HEK293 (cell line): ENCODE measurements around the gene FZD7.
A peak's percentile ranks its signal among the peaks of the same experiment; 100 is the strongest.

ENCODE experiments used
- CTCF ChIA-PET: fragments of 350-600 bp; formaldehyde crosslinking; extraction: SDS; loops from one replicate; lab custom pipeline; 2021; ENCODE audit warnings: antibody characterized with exemption; lab: Yijun Ruan, JAX
- POLR2A ChIA-PET: fragments of 300-600 bp; formaldehyde crosslinking; extraction: SDS; loops from one replicate; lab custom pipeline; 2020; ENCODE audit warnings: antibody characterized with exemption, inconsistent platforms; lab: Yijun Ruan, JAX
- H3K27ac ChIP-seq: fragments of 200-500 bp; sonication (Bioruptor generic); 2 replicates; pipeline ENCODE4 v1.5.1; 2014; ENCODE audit warnings: low read depth, low read length, control low read depth, inconsistent platforms; ENCODE audit errors: extremely low read depth
- H3K36me3 ChIP-seq, 2 experiments: fragments of 200-500 bp in 1 of 2; sonication (Bioruptor generic) in 1 of 2; 1 replicate in 1 of 2; 2 replicates in 1 of 2; pipeline ENCODE4 v1.5.1; 2014 to 2017; ENCODE audit warnings: inconsistent platforms in 2 of 2, low read length in 2 of 2; ENCODE audit not compliant: control insufficient read depth in 2 of 2, insufficient read depth in 1 of 2
- H3K4me1 ChIP-seq: fragments of 200-500 bp; sonication (Bioruptor generic); 2 replicates; pipeline ENCODE4 v1.5.1; 2014; ENCODE audit warnings: mild to moderate bottlenecking, low read length, inconsistent platforms; ENCODE audit not compliant: control insufficient read depth, insufficient read depth
- H3K4me3 ChIP-seq: 2 replicates; pipeline ENCODE4 v1.5.1; 2011; ENCODE audit warnings: low read depth, mild to moderate bottlenecking, control low read depth, low read length, moderate library complexity
- H3K9me3 ChIP-seq: fragments of 200-500 bp; sonication (Bioruptor generic); 2 replicates; pipeline ENCODE4 v1.5.1; 2014; ENCODE audit warnings: low read depth, low read length, inconsistent platforms; ENCODE audit not compliant: control insufficient read depth, insufficient read depth
- BCL6B ChIP-seq: fragments of 450-650 bp; formaldehyde crosslinking; IDR thresholded peaks from 2 replicates; pipeline ENCODE4 v1.5.1; 2017; ENCODE audit warnings: missing biosample characterization, missing genetic modification characterization
- GLI4 ChIP-seq: fragments of 450-650 bp; formaldehyde crosslinking; IDR thresholded peaks from 2 replicates; pipeline ENCODE4 v1.5.1; 2016; ENCODE audit warnings: missing biosample characterization, missing genetic modification characterization
- GLIS2 ChIP-seq: fragments of 450-650 bp; formaldehyde crosslinking; IDR thresholded peaks from 2 replicates; pipeline ENCODE4 v1.5.1; 2016; ENCODE audit warnings: missing biosample characterization, missing genetic modification characterization
- PRDM1 ChIP-seq: fragments of 450-650 bp; formaldehyde crosslinking; IDR thresholded peaks from 2 replicates; pipeline ENCODE4; 2016; ENCODE audit warnings: missing biosample characterization, missing genetic modification characterization
- PRDM2 ChIP-seq: fragments of 450-650 bp; formaldehyde crosslinking; IDR thresholded peaks from 2 replicates; pipeline ENCODE4 v1.5.1; 2016; ENCODE audit warnings: missing biosample characterization, missing genetic modification characterization, borderline replicate concordance
- SETDB1 ChIP-seq: IDR thresholded peaks from one replicate; pipeline ENCODE4 v1.6.1; 2017; ENCODE audit warnings: mild to moderate bottlenecking, low read length, moderate library complexity, mixed read lengths; ENCODE audit not compliant: insufficient read length
- ZBTB11 ChIP-seq: fragments of 450-650 bp; formaldehyde crosslinking; conservative IDR thresholded peaks from 2 replicates; pipeline ENCODE4 v1.5.1; 2016; ENCODE audit warnings: low read depth, missing biosample characterization, missing genetic modification characterization
- ZBTB17 ChIP-seq: fragments of 450-650 bp; formaldehyde crosslinking; IDR thresholded peaks from 2 replicates; pipeline ENCODE4 v1.5.1; 2016; ENCODE audit warnings: missing biosample characterization, missing genetic modification characterization
- ZBTB26 ChIP-seq: fragments of 450-650 bp; formaldehyde crosslinking; optimal IDR thresholded peaks from 2 replicates; pipeline ENCODE3; 2016; ENCODE audit warnings: missing biosample characterization, mild to moderate bottlenecking, missing genetic modification characterization
- ZBTB48 ChIP-seq: fragments of 450-650 bp; formaldehyde crosslinking; IDR thresholded peaks from 2 replicates; pipeline ENCODE4 v1.5.1; 2016; ENCODE audit warnings: missing biosample characterization, missing genetic modification characterization
- ZBTB8A ChIP-seq: fragments of 450-650 bp; formaldehyde crosslinking; IDR thresholded peaks from 2 replicates; pipeline ENCODE4 v1.5.1; 2016; ENCODE audit warnings: missing biosample characterization, missing genetic modification characterization
- ZFP37 ChIP-seq: fragments of 450-650 bp; formaldehyde crosslinking; IDR thresholded peaks from 2 replicates; pipeline ENCODE4 v1.5.1; 2016; ENCODE audit warnings: missing biosample characterization, missing genetic modification characterization
- ZNF335 ChIP-seq: fragments of 450-650 bp; formaldehyde crosslinking; conservative IDR thresholded peaks from 2 replicates; pipeline ENCODE4 v1.5.1; 2016; ENCODE audit warnings: missing biosample characterization, missing genetic modification characterization
- ZNF449 ChIP-seq: fragments of 450-650 bp; formaldehyde crosslinking; IDR thresholded peaks from 2 replicates; pipeline ENCODE4 v1.5.1; 2017; ENCODE audit warnings: missing biosample characterization, mild to moderate bottlenecking, missing genetic modification characterization, moderate library complexity
- ZNF488 ChIP-seq: fragments of 450-650 bp; formaldehyde crosslinking; IDR thresholded peaks from 2 replicates; pipeline ENCODE4 v1.5.1; 2016; ENCODE audit warnings: missing biosample characterization, missing genetic modification characterization
- ZNF530 ChIP-seq: fragments of 450-650 bp; formaldehyde crosslinking; IDR thresholded peaks from 2 replicates; pipeline ENCODE4 v1.5.1; 2016; ENCODE audit warnings: low read depth, missing biosample characterization, missing genetic modification characterization
- ZNF623 ChIP-seq: fragments of 450-650 bp; formaldehyde crosslinking; IDR thresholded peaks from 2 replicates; pipeline ENCODE4 v1.5.1; 2016; ENCODE audit warnings: missing biosample characterization, missing genetic modification characterization
- ZNF704 ChIP-seq: fragments of 450-650 bp; formaldehyde crosslinking; IDR thresholded peaks from 2 replicates; pipeline ENCODE4 v1.5.1; 2016; ENCODE audit warnings: missing biosample characterization, missing genetic modification characterization
- ZNF707 ChIP-seq: fragments of 450-650 bp; formaldehyde crosslinking; IDR thresholded peaks from 2 replicates; pipeline ENCODE4 v1.5.1; 2016; ENCODE audit warnings: missing biosample characterization, missing genetic modification characterization

Gene FZD7

GRCh38 chr2:202031246-202031951 lies 2.3 kb upstream of the FZD7 start (continued):
- TF ChIP-seq PRDM2 (no peak), BCL6B (tag by site-specific recombination) (no peak)

- ChIA-PET POLR2A (no interaction called here), CTCF (no interaction called here)
- Histone ChIP-seq H3K4me3 (peak overlapping the region; percentile 54), H3K27ac (peak overlapping the region; percentile 94), H3K36me3 (peaks cover 0 to 10% of the 10 kb centered on the region in 2 experiments; a peak in 1 of 3 replicates), H3K9me3 (no peaks in the 10 kb centered on the region), H3K4me1 (peaks cover 5% of the 10 kb centered on the region; the same call in 1 of the 2 replicates)
- peak; percentile 52 for TF ChIP-seq GLIS2
- peak; percentile 63 for TF ChIP-seq ZBTB26
- no peak for TF ChIP-seq PRDM1 (tag by site-specific recombination)
- TF ChIP-seq ZBTB48 (tag by site-specific recombination) = 0 out of 2 replicates have a peak, but pooled peaks have one; percentile 30
- TF ChIP-seq ZNF623 = peak; percentile 5; the same call in 1 of the 2 replicates
- TF ChIP-seq ZNF335 (tag by site-specific recombination) = peak; percentile 92
- TF ChIP-seq ZNF530 (tag by site-specific recombination) = no peak
- no peak for TF ChIP-seq ZNF707 (tag by site-specific recombination)
- TF ChIP-seq SETDB1 = no peak
- TF ChIP-seq GLI4 (tag by site-specific recombination) = no peak
- no peak for TF ChIP-seq ZNF488 (tag by site-specific recombination)
- TF ChIP-seq ZBTB11 = no peak
- no peak for TF ChIP-seq ZNF449 (tag by site-specific recombination)
- no peak for TF ChIP-seq ZBTB17 (tag by site-specific recombination)
- TF ChIP-seq ZFP37 = peak; percentile 23; the same call in 1 of the 2 replicates
- no peak for TF ChIP-seq ZNF704 (tag by site-specific recombination)
- TF ChIP-seq ZBTB8A = peak; percentile 98
These were observed 774 bp upstream of the FZD7 start for GRCh38 chr2:202032846-202033316.
